ENCODE results near the gene WDR27.
"Not testable (repeated sequence)": the region's sequence is repeated elsewhere in the genome, so short reads cannot be mapped to it uniquely, and the experiment has no call there.

Gene WDR27

DNA sequence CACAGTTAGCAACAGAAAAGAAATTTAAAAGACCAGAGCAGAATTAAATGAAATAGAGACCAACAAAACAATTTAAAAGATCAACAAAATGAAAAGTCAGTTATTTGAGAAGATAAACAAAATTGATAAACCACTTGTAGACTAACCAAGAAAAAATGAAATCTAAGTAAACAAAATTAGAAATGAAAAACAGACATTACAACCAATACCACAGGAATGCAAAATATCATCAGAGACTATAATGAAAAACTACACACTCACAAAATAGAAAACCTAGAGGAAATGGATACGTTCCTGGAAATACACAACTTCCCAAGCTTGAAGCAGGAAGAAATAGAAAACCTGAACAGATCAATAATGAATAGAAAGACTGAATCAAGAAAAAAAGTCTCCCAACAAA is 97.8 kb downstream of the WDR27 start:
- no peak overlapping the region for H3K27ac ChIP-seq (ENCODE audit: low read depth, low read length)
- peaks cover 2% of the 10 kb centered on the region for H3K36me3 ChIP-seq (ENCODE audit: control insufficient read depth, insufficient read depth, low read length)
- H3K4me3 ChIP-seq (ENCODE audit: low read length), result no peak overlapping the region
- H3K27me3 ChIP-seq (ENCODE audit: control insufficient read depth, insufficient read depth, low read length), result no peaks in the 10 kb centered on the region
- no peaks in the 10 kb centered on the region for H3K4me1 ChIP-seq (ENCODE audit: control insufficient read depth, insufficient read depth, low read length)
- no peak overlapping the region for H3K9ac ChIP-seq (ENCODE audit: low read length)

DNA sequence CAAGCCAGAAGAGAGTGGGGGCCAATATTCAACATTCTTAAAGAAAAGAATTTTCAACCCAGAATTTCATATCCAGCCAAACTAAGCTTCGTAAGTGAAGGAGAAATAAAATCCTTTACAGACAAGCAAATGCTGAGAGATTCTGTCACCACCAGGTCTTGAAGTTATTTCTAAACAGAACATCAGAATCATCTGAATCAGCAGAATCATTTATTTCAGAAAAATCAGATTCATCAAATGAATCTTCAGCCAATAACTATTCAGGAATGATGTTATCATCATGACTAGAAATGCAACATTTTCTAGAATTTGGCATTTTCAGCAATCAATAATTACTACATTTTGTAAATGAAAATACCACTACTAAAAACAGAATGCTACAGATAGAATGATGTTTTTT is 100.7 kb downstream of the WDR27 start:
- not testable (repeated sequence) for H3K27me3 ChIP-seq (ENCODE audit: control insufficient read depth, insufficient read depth, low read length); H3K9ac ChIP-seq (ENCODE audit: low read length); H3K4me3 ChIP-seq (ENCODE audit: low read length); H3K4me1 ChIP-seq (ENCODE audit: control insufficient read depth, insufficient read depth, low read length); H3K36me3 ChIP-seq (ENCODE audit: control insufficient read depth, insufficient read depth, low read length); H3K27ac ChIP-seq (ENCODE audit: low read depth, low read length)

DNA sequence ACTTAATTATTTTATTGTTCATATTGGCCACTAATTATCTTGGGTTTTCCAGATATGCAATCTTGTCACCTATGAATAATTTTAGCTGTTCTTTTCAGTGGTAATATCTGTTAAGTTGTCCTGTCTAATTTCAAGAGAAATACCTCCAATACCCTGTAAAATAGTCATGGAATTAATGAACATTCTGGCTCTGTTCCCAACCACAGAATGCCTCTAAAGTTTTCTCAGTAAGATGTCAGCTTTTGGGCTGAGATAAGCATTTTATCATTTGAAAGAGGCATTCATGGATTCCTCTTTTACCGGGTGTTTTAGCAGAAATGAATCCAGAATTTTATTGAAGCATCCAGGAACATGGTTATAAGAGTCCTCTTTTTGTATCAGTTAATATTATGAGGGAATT is 109.3 kb downstream of the WDR27 start:
- Histone ChIP-seq H3K9ac (ENCODE audit: low read length) (no peak overlapping the region), H3K27me3 (ENCODE audit: control insufficient read depth, insufficient read depth, low read length) (no peaks in the 10 kb centered on the region), H3K36me3 (ENCODE audit: control insufficient read depth, insufficient read depth, low read length) (no peaks in the 10 kb centered on the region), H3K4me1 (ENCODE audit: control insufficient read depth, insufficient read depth, low read length) (peaks cover 10% of the 10 kb centered on the region), H3K4me3 (ENCODE audit: low read length) (no peak overlapping the region), H3K27ac (ENCODE audit: low read depth, low read length) (no peak overlapping the region)

DNA sequence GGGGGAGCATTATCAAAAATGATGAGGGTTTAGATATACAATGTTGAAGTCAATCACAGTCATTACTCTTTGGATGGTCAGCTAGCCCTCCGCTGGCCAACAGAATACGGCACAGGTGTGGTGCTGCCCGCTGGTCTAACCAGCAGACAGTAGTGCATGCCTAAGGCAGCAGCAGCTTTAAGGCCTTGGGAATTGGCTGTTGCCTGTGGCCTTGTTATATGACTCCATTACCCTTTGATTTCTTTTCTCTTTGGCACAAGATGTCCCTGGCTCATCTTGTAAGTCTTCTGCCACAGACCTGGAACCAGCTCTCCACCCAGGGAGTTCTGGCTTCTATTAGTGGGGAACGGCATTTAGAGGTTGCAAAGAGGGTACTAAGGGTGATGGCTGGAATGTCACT is 110.2 kb downstream of the WDR27 start:
- H3K36me3 ChIP-seq (ENCODE audit: control insufficient read depth, insufficient read depth, low read length), result no peaks in the 10 kb centered on the region
- peaks cover 10% of the 10 kb centered on the region for H3K4me1 ChIP-seq (ENCODE audit: control insufficient read depth, insufficient read depth, low read length)
- H3K27me3 ChIP-seq (ENCODE audit: control insufficient read depth, insufficient read depth, low read length), result no peaks in the 10 kb centered on the region
- H3K4me3 ChIP-seq (ENCODE audit: low read length), result no peak overlapping the region
- H3K27ac ChIP-seq (ENCODE audit: low read depth, low read length), result no peak overlapping the region
- no peak overlapping the region for H3K9ac ChIP-seq (ENCODE audit: low read length)

DNA sequence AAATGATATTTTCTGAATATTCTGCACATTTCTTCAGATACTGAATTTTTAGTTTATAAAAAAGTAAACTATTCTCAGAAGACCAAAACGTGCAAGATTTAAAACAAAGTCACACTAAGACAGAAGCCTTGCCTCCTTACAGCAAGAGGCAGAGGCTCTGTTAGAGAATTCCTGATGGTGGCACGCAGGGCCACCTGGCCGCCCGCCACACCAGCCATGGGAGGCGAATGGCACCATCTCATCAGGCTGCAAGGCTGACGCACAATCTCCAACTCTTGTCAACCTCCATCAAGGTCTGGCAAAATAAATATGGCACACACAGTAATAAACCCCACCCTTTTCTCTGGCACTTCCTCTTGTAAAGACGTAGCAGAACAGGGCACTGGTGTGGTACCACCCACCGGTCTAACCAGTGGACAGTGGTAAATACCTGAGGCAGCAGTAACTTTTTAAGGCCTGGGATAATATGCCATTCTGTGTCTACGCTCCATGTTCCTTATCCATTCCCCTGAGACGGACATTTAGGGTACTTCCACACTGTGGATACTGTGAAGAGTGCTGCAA is 111.4 kb downstream of the WDR27 start:
- Histone ChIP-seq H3K4me3 (ENCODE audit: low read length) (no peak overlapping the region), H3K27me3 (ENCODE audit: control insufficient read depth, insufficient read depth, low read length) (no peaks in the 10 kb centered on the region), H3K27ac (ENCODE audit: low read depth, low read length) (no peak overlapping the region), H3K4me1 (ENCODE audit: control insufficient read depth, insufficient read depth, low read length) (peaks cover 10% of the 10 kb centered on the region), H3K36me3 (ENCODE audit: control insufficient read depth, insufficient read depth, low read length) (no peaks in the 10 kb centered on the region), H3K9ac (ENCODE audit: low read length) (no peak overlapping the region)

DNA sequence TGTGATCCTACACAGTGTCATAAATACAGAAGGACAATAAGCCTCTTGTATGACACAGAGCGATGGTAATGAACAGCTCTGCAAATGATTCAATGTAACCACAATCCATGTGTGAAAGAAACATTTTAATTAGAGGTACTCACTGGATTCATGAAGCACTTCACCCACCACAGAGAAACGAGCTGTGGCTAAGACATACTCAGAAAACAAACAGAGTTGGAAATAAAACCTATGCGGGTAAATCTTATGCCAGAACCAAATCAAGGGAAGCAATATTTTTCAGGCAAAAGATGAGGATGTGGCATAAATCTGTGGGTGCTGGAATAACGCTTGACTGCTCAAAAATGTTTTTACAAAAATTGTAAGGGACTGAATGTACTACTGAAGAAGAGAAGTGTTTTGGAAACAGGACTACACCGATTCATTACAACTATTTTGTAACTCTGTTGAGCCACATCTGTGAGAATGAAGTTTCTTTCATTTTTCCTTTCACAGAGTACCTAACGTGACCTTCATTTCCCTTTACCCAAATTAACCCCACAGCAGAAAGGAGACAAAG is 112.1 kb downstream of the WDR27 start:
- H3K9ac ChIP-seq (ENCODE audit: low read length), result no peak overlapping the region
- peaks cover 10% of the 10 kb centered on the region for H3K4me1 ChIP-seq (ENCODE audit: control insufficient read depth, insufficient read depth, low read length)
- H3K36me3 ChIP-seq (ENCODE audit: control insufficient read depth, insufficient read depth, low read length), result no peaks in the 10 kb centered on the region
- H3K4me3 ChIP-seq (ENCODE audit: low read length), result no peak overlapping the region
- H3K27me3 ChIP-seq (ENCODE audit: control insufficient read depth, insufficient read depth, low read length), result no peaks in the 10 kb centered on the region
- peak overlapping the region; percentile 10 for H3K27ac ChIP-seq (ENCODE audit: low read depth, low read length)

DNA sequence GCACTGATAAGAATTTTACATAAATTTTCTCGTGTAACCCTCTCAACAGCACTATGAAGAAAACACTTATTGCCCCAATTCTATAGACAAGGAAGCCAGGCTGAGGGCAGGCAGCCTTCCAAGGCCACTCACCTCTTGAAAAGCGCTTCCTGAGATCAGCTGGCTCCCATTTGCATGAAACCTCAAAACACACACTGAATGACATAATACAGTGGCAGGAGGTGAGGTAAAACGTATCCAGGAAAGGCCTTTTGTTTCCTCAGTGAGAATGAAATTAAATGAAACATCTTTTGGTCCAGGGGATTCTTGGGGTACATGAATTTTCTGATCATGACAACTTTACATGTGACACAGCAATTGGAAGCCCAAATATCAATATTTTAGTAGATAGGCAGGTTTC is 112.5 kb downstream of the WDR27 start:
- Histone ChIP-seq H3K4me3 (ENCODE audit: low read length) (no peak overlapping the region), H3K27ac (ENCODE audit: low read depth, low read length) (peak overlapping the region; percentile 10), H3K27me3 (ENCODE audit: control insufficient read depth, insufficient read depth, low read length) (no peaks in the 10 kb centered on the region), H3K36me3 (ENCODE audit: control insufficient read depth, insufficient read depth, low read length) (no peaks in the 10 kb centered on the region), H3K9ac (ENCODE audit: low read length) (no peak overlapping the region), H3K4me1 (ENCODE audit: control insufficient read depth, insufficient read depth, low read length) (peaks cover 10% of the 10 kb centered on the region)

DNA sequence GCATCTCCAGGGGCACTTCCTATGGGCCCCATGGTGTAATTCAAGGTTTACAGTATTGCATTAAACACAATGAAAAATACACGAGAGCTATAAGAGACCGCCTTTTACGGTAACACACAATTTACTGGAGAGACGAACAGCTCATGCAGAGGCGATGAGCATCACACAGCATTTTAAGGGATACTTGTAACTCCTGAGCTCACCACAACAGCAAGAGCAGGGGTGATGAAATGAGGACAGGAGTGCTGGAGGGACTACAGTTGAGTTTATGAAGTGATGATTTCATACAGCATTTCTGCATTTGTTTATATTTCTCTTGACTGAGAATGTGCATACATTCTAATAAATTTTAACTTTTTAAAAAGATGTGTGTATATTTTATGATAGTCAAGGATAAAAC is 113.9 kb downstream of the WDR27 start:
- no peak overlapping the region for H3K9ac ChIP-seq (ENCODE audit: low read length)
- no peak overlapping the region for H3K27ac ChIP-seq (ENCODE audit: low read depth, low read length)
- H3K4me1 ChIP-seq (ENCODE audit: control insufficient read depth, insufficient read depth, low read length), result peaks cover 10% of the 10 kb centered on the region
- no peaks in the 10 kb centered on the region for H3K27me3 ChIP-seq (ENCODE audit: control insufficient read depth, insufficient read depth, low read length)
- H3K36me3 ChIP-seq (ENCODE audit: control insufficient read depth, insufficient read depth, low read length), result no peaks in the 10 kb centered on the region
- H3K4me3 ChIP-seq (ENCODE audit: low read length), result no peak overlapping the region

DNA sequence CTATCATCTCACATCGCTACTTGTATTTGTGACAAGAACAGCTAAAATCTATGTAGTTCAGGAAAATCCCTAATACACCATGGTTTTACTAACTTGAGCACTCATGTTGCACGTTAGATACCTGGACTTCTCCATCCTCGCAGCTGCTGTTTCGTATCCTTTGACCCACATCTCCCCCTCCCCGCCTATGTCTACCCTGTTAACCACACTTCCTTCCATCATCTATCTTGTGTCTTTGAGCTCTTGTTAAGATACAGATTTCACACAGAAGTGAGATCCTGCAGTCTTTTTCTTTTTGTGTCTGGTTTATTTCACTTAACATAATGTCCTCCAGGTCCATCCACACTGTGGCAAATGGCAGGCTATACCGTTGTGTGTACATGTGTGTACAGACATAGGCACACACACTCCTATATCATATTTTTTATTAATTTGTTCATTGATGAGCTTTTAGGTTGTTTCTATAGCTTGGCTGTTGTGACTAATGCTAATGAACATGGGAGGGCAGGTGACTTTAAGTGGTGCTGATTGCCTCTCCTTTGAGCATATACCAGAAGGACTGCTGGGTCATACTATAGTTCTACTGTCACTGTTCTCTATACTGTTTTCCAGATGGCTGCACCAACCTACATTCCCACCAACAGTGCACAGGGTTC is 117.8 kb downstream of the WDR27 start:
- Histone ChIP-seq H3K4me3 (ENCODE audit: low read length) (no peak overlapping the region), H3K27ac (ENCODE audit: low read depth, low read length) (no peak overlapping the region), H3K9ac (ENCODE audit: low read length) (no peak overlapping the region), H3K27me3 (ENCODE audit: control insufficient read depth, insufficient read depth, low read length) (no peaks in the 10 kb centered on the region), H3K36me3 (ENCODE audit: control insufficient read depth, insufficient read depth, low read length) (no peaks in the 10 kb centered on the region), H3K4me1 (ENCODE audit: control insufficient read depth, insufficient read depth, low read length) (no peaks in the 10 kb centered on the region)

DNA sequence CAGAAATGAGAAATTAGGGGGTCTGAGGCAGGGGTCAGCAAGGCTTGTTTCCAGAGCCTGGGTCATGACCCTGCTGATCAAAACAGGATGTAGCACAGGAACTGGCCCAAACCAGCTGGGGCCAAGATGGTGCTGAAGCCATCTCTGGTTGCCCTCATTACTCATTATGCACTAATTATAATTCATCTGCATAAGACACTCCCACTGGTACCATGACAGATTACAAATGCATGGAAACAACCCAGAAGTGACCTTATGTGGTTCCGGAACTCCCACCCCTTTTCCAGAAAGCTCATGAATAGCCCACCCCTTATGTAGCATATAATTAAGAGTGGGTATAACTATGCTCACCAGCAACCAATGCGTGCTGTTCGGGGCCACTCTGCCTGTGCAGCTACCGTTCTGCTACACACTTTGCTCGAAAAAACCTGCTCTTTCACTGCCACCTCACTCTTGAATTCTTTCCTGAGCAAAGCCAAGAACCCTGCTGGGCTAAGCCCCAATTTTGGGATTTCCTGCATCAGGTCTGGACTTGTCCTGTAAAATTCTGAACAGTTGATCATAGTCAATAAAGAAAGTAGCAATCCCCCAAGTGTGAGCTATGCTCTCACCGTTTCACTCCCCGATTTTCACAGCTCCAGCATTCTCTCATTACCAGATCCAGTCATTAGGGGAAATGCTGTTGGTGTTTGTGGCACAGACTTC is 122.3 kb downstream of the WDR27 start:
- Histone ChIP-seq H3K27ac (ENCODE audit: low read depth, low read length) (no peak overlapping the region), H3K36me3 (ENCODE audit: control insufficient read depth, insufficient read depth, low read length) (no peaks in the 10 kb centered on the region), H3K4me3 (ENCODE audit: low read length) (no peak overlapping the region), H3K9ac (ENCODE audit: low read length) (no peak overlapping the region), H3K4me1 (ENCODE audit: control insufficient read depth, insufficient read depth, low read length) (no peaks in the 10 kb centered on the region), H3K27me3 (ENCODE audit: control insufficient read depth, insufficient read depth, low read length) (no peaks in the 10 kb centered on the region)

DNA sequence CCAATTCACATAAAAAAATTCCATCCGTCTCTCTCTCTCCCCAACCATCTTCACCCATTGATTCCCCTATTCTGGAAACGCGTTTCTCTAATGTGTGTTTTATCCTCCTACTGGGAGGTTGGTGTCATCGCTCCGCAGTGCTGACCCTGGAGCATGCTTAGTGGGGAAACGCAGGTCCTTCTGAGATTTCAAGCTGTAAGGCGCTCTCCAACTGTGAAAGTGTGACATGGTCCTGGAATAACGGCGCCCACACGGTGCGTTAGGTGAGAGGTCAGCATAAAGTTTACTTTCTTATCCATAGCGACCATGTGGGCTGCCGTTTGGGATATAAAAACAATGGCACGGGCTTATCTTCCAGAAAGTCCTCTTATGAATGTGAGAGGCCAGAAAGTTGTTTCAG is 123.9 kb downstream of the WDR27 start:
- no peak overlapping the region for H3K4me3 ChIP-seq (ENCODE audit: low read length)
- H3K9ac ChIP-seq (ENCODE audit: low read length), result no peak overlapping the region
- no peaks in the 10 kb centered on the region for H3K36me3 ChIP-seq (ENCODE audit: control insufficient read depth, insufficient read depth, low read length)
- no peaks in the 10 kb centered on the region for H3K27me3 ChIP-seq (ENCODE audit: control insufficient read depth, insufficient read depth, low read length)
- H3K27ac ChIP-seq (ENCODE audit: low read depth, low read length), result no peak overlapping the region
- H3K4me1 ChIP-seq (ENCODE audit: control insufficient read depth, insufficient read depth, low read length), result no peaks in the 10 kb centered on the region

DNA sequence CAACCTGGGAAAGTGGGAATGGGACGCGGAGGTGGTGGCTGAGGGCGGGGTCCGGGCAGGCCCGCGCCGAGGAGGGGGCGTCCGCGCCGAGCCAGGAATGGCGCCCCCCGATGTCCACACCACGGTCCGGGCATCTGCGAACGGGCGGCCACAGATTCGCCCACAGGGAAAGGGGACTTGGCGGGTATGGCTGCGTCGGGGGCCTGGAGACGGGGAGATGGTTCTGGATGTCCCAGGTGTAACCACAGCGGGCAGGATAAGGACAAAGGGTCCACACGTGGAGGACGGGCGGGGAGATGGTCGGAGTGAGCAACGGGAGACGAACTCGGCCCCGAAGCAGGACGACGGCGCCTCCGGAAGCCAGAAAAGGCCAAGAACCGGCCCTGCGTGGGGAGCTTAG is 124.6 kb downstream of the WDR27 start:
- Histone ChIP-seq H3K4me1 (ENCODE audit: control insufficient read depth, insufficient read depth, low read length) (no peaks in the 10 kb centered on the region), H3K9ac (ENCODE audit: low read length) (no peak overlapping the region), H3K36me3 (ENCODE audit: control insufficient read depth, insufficient read depth, low read length) (no peaks in the 10 kb centered on the region), H3K4me3 (ENCODE audit: low read length) (no peak overlapping the region), H3K27me3 (ENCODE audit: control insufficient read depth, insufficient read depth, low read length) (no peaks in the 10 kb centered on the region), H3K27ac (ENCODE audit: low read depth, low read length) (no peak overlapping the region)

Measured in rectal smooth muscle tissue (tissue), 1 donor.